BJ (cell line): ENCODE data around the gene RUNX1. TPM values are rescaled to one million over a fixed set of nuclear protein-coding genes. Genes with fewer than 3 reads are reported as not detected.

Source experiments
- CTCF ChIA-PET: fragments of 350-600 bp; formaldehyde crosslinking; extraction: SDS; loops from one replicate; lab custom pipeline; 2021; ENCODE audit warnings: antibody characterized with exemption, inconsistent platforms; lab: Yijun Ruan, JAX
- POLR2A ChIA-PET: fragments of 300-600 bp; sonication (Branson Sonifier 250); formaldehyde crosslinking; extraction: SDS; loops from one replicate; lab custom pipeline; 2021; ENCODE audit warnings: antibody characterized with exemption; lab: Charles Lee
- DNase-seq: peaks from one replicate; pipeline ENCODE4 v3.0.0-alpha.2; 2011; ENCODE audit warnings: low read depth
- H3K27me3 ChIP-seq: 2 replicates; pipeline ENCODE4 v1.6.0; 2011; ENCODE audit warnings: low read length; ENCODE audit not compliant: control insufficient read depth, insufficient read depth
- H3K36me3 ChIP-seq: 2 replicates; pipeline ENCODE4 v1.5.1; 2011; ENCODE audit warnings: low read length; ENCODE audit not compliant: control insufficient read depth, insufficient read depth
- H3K4me3 ChIP-seq: 2 replicates; pipeline ENCODE4 v1.5.1; 2011; ENCODE audit warnings: low read depth, mild to moderate bottlenecking, control low read depth, low read length
- polyA plus RNA-seq: library from polyadenylated mRNA; depleted of rRNA; stranded (reverse); fragments of >200 nt; gene quantifications from 2 replicates; pipeline ENCODE4 v1.2.3, GENCODE V29; 2011
- TF ChIP-seq, protein P1 (sequence below): IDR thresholded peaks from 2 replicates; pipeline ENCODE4 v1.5.1; 2011; ENCODE audit warnings: low read depth, mild to moderate bottlenecking, control low read depth, inconsistent platforms, low read length, moderate library complexity; ENCODE audit not compliant: insufficient read depth

RUNX1 gene
- polyA plus RNA-seq, 1 experiment = 36.1 TPM

DNA sequence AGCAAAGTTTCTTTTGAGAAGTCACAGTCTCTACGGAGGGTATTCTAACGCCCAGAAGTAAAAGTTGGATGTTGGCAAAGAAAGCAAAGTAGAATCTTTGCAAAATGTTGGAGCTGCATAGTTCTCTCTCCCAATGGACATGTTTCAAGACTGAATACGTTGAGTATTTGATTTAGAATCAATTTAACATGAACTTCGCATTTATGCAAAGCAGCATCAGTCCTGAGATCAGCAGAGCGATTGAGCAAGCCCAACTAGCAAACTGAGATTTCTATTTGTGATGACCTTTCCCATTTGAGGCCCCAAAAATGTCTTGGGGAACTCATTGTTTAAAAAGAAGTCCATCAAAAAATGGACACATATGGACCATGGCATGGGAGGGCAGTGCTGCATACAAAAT is 8.0 kb downstream of the RUNX1 start:
- H3K27me3 ChIP-seq = no peaks in the 10 kb centered on the region
- TF ChIP-seq, protein P1, sequence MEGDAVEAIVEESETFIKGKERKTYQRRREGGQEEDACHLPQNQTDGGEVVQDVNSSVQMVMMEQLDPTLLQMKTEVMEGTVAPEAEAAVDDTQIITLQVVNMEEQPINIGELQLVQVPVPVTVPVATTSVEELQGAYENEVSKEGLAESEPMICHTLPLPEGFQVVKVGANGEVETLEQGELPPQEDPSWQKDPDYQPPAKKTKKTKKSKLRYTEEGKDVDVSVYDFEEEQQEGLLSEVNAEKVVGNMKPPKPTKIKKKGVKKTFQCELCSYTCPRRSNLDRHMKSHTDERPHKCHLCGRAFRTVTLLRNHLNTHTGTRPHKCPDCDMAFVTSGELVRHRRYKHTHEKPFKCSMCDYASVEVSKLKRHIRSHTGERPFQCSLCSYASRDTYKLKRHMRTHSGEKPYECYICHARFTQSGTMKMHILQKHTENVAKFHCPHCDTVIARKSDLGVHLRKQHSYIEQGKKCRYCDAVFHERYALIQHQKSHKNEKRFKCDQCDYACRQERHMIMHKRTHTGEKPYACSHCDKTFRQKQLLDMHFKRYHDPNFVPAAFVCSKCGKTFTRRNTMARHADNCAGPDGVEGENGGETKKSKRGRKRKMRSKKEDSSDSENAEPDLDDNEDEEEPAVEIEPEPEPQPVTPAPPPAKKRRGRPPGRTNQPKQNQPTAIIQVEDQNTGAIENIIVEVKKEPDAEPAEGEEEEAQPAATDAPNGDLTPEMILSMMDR = no peak
- ChIA-PET POLR2A (no interaction called here), CTCF (interaction anchor here (0.9 to 1.4 kb wide), 3 partner anchors 42 to 170 kb away, joined by 3 to 4 read pairs (median 3); no protein-coding TSS in a partner anchor)
- H3K36me3 ChIP-seq = no peaks in the 10 kb centered on the region
- no peak for DNase-seq
- H3K4me3 ChIP-seq = no peak overlapping the region

DNA sequence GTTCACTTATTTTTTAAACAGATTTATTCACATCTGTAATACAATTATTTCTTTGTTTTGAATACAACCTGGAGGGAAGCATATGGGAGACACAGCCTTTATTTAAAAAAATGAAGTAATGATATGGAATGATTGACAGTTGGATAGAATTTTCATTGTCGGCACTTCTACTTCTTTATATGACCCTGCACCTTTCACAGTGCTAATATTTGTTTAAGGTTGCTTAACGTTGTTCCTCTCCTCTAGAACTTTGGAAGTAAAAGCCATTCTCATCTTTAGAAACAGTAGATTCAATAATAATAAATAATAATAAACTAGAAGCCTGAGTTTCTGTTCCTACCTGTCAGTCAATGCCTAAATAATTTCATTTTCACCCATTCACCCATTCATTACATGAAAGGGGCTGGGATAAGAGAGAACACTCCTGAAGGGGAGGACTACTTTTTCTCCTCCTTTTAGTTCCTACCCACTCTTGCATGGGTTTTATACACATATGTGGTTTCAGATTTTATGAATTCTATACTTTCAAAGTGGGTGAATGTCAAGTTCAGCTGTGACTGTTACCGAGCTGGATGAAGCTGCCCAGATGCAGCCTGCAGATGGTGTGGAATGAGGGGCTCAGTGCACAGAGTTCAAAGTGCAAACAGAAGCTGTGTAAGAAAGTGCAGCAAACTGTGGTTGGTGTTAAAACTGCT is 9.4 kb downstream of the RUNX1 start:
- TF ChIP-seq, protein P1 = no peak
- ChIA-PET CTCF (interaction anchor here (1.2 to 1.6 kb wide), 4 partner anchors 8 to 171 kb away, joined by 3 to 5 read pairs (median 4); no protein-coding TSS in a partner anchor), POLR2A (interaction anchor here (0.6 kb wide), 1 partner anchor 7 kb away, joined by 9 read pairs; no protein-coding TSS in a partner anchor)
- Histone ChIP-seq H3K4me3 (no peak overlapping the region), H3K27me3 (no peaks in the 10 kb centered on the region), H3K36me3 (no peaks in the 10 kb centered on the region)
- DNase-seq = no peak

DNA sequence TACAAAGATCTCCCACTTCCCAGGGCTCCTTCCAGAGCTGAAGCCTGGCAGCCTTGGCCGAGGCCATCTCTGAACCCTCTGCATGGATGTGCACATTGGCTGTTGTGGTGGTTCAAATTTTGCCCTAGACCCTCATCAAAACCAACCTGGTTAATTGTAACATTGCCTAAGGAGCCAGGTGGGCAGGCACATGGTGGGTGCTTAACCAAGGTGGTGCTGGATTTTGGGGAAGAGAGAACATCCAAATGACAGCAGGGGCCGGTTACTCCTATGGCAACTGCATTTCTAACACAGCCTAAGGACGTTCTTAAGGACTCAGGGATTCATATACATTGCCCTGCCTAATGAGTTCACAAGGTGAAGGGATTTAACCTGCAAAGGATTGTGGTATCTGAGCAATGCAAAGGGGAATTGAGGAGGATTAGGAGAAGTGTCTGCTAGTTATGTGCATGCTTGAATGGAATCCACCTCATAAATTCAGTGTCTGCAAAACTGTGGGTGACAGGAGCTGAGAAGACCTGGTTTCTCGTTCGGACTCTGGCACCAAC is 10.3 kb downstream of the RUNX1 start:
- ChIA-PET CTCF (interaction anchor here (1.6 kb wide), 1 partner anchor 9 kb away, joined by 5 read pairs; no protein-coding TSS in a partner anchor), POLR2A (no interaction called here)
- no peaks in the 10 kb centered on the region for H3K27me3 ChIP-seq
- TF ChIP-seq, protein P1 = no peak
- DNase-seq = no peak
- H3K4me3 ChIP-seq = no peak overlapping the region
- H3K36me3 ChIP-seq = no peaks in the 10 kb centered on the region

DNA sequence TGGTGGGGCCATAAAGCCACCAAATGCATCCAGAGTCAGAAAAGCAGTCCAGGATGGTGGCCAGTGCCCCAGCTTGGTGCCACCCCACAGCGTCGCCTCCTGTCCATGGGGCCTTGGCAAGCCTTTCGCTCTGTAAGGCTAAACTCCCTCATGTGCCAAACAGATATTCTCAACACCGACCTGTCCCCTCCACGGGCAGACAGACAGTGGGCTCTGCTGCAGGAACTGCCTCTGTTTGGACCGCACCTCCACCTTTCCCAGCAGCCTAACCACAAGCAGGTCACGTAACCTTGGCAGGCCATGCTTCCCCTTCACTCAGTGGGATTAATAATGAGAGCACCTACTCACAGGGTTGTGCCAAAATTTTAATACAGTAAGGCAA is 11.7 kb downstream of the RUNX1 start:
- Histone ChIP-seq H3K36me3 (no peaks in the 10 kb centered on the region), H3K4me3 (no peak overlapping the region), H3K27me3 (no peaks in the 10 kb centered on the region)
- CTCF ChIA-PET = no interaction called here
- TF ChIP-seq, protein P1 = no peak
- POLR2A ChIA-PET = no interaction called here
- no peak for DNase-seq

DNA sequence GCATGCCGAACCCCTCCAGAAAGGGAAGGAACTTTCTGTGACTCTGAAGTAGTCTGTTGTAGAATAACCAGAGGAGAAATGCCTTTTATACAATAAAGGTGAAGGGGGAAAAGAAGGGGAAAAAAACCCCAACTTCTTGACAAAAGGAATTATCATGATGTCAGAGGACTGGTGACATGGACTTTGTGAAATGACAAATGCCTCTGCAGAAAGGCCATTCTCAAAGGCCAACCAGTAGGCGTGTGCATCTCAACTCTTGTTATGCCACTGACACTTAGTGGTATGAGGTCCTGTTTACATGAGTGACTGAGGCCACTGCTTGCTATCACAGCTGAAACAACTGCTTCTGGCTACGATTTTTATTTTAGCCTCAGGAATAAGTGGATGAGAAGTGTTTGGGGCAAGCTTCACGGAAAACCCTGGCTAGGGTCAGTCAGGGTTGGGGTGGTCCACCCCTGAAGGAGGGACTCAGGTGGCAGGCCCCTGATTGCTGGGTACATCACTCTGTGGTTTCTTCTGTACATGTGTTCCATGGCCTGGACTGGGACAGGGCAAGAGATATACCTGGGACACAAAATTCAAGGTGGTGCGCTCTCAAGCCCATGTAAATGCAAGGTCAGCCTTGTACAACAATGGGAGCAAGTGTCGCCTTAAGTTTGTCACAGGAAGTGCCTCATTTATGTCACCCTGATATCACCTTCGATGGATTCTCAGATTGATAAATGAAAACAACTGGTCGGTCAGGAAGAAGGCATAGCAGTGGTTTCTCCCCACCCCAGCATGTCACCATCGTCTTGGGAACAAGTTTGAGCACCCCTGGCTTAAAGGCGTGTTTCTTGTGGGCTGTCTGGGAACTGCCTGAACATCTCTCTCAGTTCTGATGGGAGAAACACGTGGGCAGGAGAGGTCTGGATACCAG is 12.4 kb downstream of the RUNX1 start:
- Histone ChIP-seq H3K36me3 (no peaks in the 10 kb centered on the region), H3K4me3 (no peak overlapping the region), H3K27me3 (no peaks in the 10 kb centered on the region)
- TF ChIP-seq, protein P1 = no peak
- no peak for DNase-seq
- ChIA-PET POLR2A (no interaction called here), CTCF (no interaction called here)
